GM19438 (cell line): ENCODE measurements around the gene LRRFIP1.

Experiments
- ATAC-seq: cut with Tn5 transposase; IDR thresholded peaks from one replicate; pipeline ENCODE4 v1.9.1; 2021; ENCODE audit warnings: low read depth; ENCODE audit not compliant: unreplicated experiment

LRRFIP1 gene

DNA sequence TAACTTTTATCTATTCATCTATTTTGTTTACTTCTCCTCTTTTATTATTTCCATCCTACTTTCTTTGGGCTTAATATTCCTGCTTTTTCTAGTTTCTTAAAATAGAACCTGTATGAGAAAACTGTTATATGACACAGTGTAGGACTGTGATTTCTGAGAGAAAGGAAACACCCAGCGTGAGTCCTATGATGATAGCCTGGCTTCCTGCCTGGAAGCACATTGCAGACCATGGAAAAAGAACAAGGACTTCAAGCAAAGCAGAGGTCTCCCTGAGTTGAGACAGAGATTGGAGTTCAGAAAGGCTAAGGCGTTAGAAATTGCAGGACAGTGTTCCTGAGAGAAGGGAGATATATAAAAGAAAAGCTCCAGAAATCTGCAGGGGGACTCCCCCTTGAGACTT, 178.9 kb downstream of the LRRFIP1 start:
- no peak for ATAC-seq

DNA sequence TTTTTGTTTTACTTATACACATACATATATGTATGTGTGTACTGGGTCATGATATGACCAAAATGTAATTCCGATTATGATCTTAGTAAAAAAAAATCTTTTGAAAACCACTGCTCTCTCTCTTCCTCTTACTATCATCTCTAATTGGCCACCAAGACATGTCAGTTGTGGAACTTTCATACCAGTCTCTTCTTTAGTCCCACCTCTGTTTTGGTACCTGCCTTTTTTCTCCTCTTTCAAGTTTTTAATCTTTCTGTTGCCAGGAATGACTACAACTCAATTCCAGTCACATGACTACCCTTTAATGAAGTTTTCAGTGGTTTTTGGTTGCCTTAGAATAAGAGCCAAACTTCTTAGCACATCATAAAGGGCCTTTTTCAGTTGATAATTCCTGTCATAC, 188.2 kb downstream of the LRRFIP1 start:
- no peak for ATAC-seq

DNA sequence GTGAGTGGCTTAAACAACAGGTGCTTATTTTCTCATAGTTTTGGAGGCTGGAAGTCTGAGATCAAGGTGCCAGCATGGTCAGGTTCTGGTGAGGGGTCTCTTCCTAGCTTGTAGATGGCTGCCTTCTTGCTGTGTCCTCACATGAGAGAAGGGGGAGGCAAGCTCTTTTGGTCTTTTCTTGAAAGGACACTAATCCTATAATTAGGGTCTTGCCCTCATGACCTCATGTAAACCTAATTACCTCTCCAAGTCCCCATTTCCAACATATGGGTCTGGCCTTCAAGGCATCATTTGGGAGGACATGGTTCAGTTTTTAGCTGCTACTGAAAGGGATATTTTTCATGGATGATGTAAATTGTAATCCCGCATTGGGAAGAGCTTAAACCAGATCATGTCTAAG, 189.1 kb downstream of the LRRFIP1 start:
- no peak for ATAC-seq

DNA sequence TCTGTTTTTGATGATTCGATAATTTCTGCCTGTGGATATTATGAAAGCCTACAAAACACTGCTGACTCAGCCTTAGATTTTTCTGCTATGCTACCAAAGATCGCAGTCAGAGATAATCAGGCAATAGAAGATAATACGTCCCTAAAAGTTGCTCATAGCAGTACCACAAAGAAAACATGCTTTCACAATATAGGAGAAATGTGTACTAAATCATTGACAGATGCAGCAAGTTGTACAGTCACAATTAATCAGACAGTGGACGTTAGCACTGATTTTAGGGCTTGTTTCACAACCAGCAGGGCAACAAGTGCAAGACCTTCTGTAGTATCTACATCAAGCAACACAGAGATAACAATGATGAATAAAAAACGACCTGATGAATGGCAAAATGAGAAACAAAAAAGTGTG, 190.7 kb downstream of the LRRFIP1 start:
- ATAC-seq, result no peak

DNA sequence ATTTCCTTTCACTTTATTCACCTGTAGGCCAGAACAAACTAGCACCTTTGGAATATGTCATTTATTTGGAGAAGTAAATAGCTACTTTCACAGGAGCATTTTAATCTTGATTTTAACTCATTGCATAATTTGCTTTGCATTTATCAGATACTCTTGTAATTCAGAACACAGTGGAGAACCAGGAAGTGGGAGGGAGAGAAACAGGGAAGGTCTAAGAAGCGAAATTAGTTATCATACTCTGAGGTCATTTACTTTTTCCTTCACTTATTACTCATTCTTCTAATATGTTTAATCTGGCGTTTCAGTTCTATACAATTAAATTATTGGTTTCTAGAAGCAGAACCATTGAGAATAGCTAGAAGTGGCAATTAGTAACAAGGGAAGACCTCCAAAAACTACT, 191.8 kb downstream of the LRRFIP1 start:
- no peak for ATAC-seq

DNA sequence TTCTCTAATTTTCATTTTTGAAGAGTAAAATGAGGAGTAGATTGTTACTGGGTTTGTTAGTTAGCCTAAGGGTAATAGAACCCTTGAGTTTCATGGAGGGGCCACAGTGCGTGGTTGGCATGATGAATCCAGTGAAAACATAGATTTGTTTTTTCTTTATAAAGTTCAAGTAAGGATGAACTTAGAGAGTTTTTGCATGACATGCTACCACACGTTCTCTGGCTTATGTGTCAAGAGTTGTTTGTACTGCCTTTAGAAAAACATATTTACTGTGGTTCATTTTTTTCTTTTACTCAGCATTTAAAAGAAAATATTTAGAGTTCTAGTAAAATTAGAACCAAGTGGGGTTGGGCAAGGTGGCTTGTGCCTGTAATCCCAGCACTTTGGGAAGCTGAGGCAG, 193.0 kb downstream of the LRRFIP1 start:
- ATAC-seq, result no peak

DNA sequence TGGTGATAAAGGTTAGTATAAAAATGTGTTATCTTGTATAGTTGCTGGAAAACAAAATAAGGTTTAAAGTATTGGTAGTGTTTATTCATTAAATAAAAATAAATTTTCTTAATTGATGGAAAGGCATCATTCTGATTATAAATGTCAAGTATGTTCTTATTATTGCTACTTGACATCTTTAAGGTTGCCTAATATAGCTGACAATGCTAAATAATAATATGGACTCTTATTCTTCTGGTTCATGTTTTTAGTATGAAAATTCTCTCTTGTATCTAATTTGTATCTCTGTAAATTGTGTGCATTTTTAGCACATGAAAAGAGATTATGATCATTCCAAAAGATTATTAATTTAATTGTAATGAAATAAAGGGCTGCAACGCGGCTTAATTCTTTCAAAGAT, 196.2 kb downstream of the LRRFIP1 start:
- ATAC-seq, result no peak

DNA sequence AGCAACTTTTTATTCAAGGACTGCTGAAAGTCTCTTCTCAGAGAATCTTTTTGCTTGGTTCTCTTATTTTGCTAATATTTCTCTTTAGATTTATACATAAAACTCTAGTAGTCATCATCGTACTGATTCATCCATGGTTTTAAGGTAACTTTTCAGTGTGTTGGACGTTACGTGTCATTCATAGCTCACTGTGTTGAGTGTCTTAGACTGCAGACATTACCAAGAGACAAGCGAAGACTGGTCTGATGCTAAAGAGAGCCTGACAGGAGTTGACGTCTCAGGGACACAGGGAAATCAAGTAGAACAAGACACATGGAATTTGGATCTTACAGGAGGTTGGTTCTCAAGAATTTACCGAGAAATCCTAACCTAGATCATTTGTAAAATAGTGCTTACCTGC, 196.7 kb downstream of the LRRFIP1 start:
- no peak for ATAC-seq

DNA sequence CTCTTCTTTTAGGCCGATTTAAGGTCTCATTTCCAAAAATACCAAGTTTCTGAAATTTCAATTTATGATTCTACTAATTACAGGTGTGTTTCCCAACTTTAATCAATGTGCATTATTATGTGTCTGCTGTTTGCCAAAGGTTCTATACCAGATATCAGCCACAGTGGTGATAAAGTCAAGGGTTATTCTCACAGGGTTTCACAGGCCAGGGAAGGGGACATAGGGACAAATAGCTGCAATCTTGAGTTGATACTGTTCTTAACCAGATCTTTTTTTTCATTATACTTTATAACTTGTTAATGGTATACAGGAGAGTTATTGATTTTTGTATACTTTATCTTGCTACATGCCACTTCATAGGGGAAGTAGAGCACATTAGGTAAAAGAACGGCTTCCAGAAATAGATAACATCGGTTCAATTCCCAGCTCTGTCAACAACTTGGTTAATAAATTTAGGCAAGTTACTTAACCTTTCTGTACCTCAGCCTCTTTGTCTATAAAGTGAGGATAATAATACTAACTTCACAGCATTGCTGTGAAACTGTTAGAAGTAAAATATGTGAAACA, 200.1 kb downstream of the LRRFIP1 start:
- ATAC-seq, result no peak
